HepG2 (cell line): Measurements from ENCODE around the gene MAPK14. TPM values are rescaled to one million over a fixed set of nuclear protein-coding genes. Genes with fewer than 3 reads are reported as not detected.
A peak's percentile ranks its signal among the peaks of the same experiment; 100 is the strongest.

Experiments
- CC2D1A ChIP-seq: sonication (generic); formaldehyde crosslinking; IDR thresholded peaks from 2 replicates; pipeline ENCODE4 v1.8.1; 2023; ENCODE audit warnings: mild to moderate bottlenecking, missing genetic modification reagents
- GLI4 ChIP-seq: sonication (generic); formaldehyde crosslinking; IDR thresholded peaks from 2 replicates; pipeline ENCODE4 v1.5.1; 2020; ENCODE audit warnings: missing genetic modification reagents, mild to moderate bottlenecking, moderate library complexity, borderline replicate concordance
- GTF2F1 ChIP-seq: fragments of 150-350 bp; IDR thresholded peaks from 2 replicates; pipeline ENCODE4 v1.6.1; 2014; ENCODE audit warnings: low read length
- HDAC6 ChIP-seq: fragments of 200-600 bp; sonication (generic); IDR thresholded peaks from 2 replicates; pipeline ENCODE4 v1.7.0; 2017; ENCODE audit warnings: mild to moderate bottlenecking, antibody characterized with exemption, low read length, low read depth
- KAT8 ChIP-seq: IDR thresholded peaks from 2 replicates; pipeline ENCODE4 v1.6.1; 2016; ENCODE audit warnings: missing genetic modification reagents, missing compliant biosample characterization
- KLF12 ChIP-seq: sonication (generic); formaldehyde crosslinking; IDR thresholded peaks from 2 replicates; pipeline ENCODE4 v1.4.0; 2020; ENCODE audit warnings: missing genetic modification reagents, borderline replicate concordance
- MYNN ChIP-seq: sonication (generic); formaldehyde crosslinking; IDR thresholded peaks from 2 replicates; pipeline ENCODE4 v1.4.0; 2020; ENCODE audit warnings: mild to moderate bottlenecking, low read depth, missing genetic modification reagents
- NFE2L1 ChIP-seq: sonication (generic); formaldehyde crosslinking; IDR thresholded peaks from 2 replicates; pipeline ENCODE4 v1.4.0; 2020; ENCODE audit warnings: missing genetic modification reagents, mild to moderate bottlenecking, borderline replicate concordance
- NFIC ChIP-seq: IDR thresholded peaks from 2 replicates; pipeline ENCODE4 v1.6.1; 2012; ENCODE audit warnings: mild to moderate bottlenecking, low read length, inconsistent platforms
- SATB2 ChIP-seq: sonication (generic); formaldehyde crosslinking; IDR thresholded peaks from 2 replicates; pipeline ENCODE4 v1.5.0; 2020; ENCODE audit warnings: missing genetic modification reagents
- SRSF9 ChIP-seq: fragments of 200-400 bp; formaldehyde crosslinking; IDR thresholded peaks from 2 replicates; pipeline ENCODE4 v1.6.1; 2018; ENCODE audit warnings: borderline replicate concordance, mild to moderate bottlenecking, low read depth, low read length; ENCODE audit not compliant: insufficient read depth, poor library complexity, severe bottlenecking
- ZFP41 ChIP-seq: sonication (generic); formaldehyde crosslinking; IDR thresholded peaks from 2 replicates; pipeline ENCODE4 v1.4.0; 2020; ENCODE audit warnings: mild to moderate bottlenecking, missing genetic modification reagents, borderline replicate concordance
- ZNF570 ChIP-seq: sonication (generic); formaldehyde crosslinking; IDR thresholded peaks from 2 replicates; pipeline ENCODE4 v1.4.0; 2020; ENCODE audit warnings: mild to moderate bottlenecking, missing genetic modification reagents, borderline replicate concordance
- ZNF766 ChIP-seq: sonication (generic); formaldehyde crosslinking; IDR thresholded peaks from 2 replicates; pipeline ENCODE4 v1.5.0; 2020; ENCODE audit warnings: missing genetic modification reagents, borderline replicate concordance
- polyA plus RNA-seq, 8 experiments: library from polyadenylated mRNA; depleted of rRNA in 3 of 8; stranded (reverse) in 7 of 8; unstranded in 1 of 8; fragments of >200 nt; fragmentation: Illumina TruSeq in 4 of 8; extraction: Trizol in 4 of 8; gene quantifications; 2 replicates each; pipeline versions ENCODE4 v1.2.1 to v1.2.3, GENCODE V29; 2011 to 2016; ENCODE audit warnings: low read depth in 4 of 8, missing spikeins in 1 of 8, mixed read lengths in 1 of 8; ENCODE audit not compliant: insufficient read depth in 1 of 8
- total RNA-seq, 5 experiments: library from RNA; depleted of rRNA; stranded (reverse); fragments of >200 nt; fragmentation: Illumina TruSeq; extraction: Trizol; gene quantifications; 2 replicates each; pipeline ENCODE4 v1.2.3, GENCODE V29; 2016; ENCODE audit warnings: low read depth in 1 of 5
- TF ChIP-seq, protein P1 (sequence below), 2 experiments: fragments of 450-650 bp in 1 of 2; sonication (generic) in 1 of 2; formaldehyde crosslinking in 1 of 2; IDR thresholded peaks; 2 replicates each; pipeline versions ENCODE4 v1.6.1 to v1.8.0; 2016 to 2022; ENCODE audit warnings: antibody characterized with exemption in 1 of 2, mild to moderate bottlenecking in 1 of 2, missing genetic modification reagents in 1 of 2
- TF ChIP-seq, protein P2 (sequence below): sonication (generic); formaldehyde crosslinking; IDR thresholded peaks from 2 replicates; pipeline ENCODE4 v1.4.0; 2020; ENCODE audit warnings: missing genetic modification reagents, borderline replicate concordance
- TF ChIP-seq, protein P3 (sequence below): IDR thresholded peaks from 2 replicates; pipeline ENCODE4 v1.6.1; 2016; ENCODE audit warnings: control low read depth

Gene MAPK14
- total and polyA plus RNA-seq, 2 of the 13 experiments (the other 11 are each of a cell fraction or from before 2014, with no cell fraction given) = 66.3 to 67.3 TPM

DNA sequence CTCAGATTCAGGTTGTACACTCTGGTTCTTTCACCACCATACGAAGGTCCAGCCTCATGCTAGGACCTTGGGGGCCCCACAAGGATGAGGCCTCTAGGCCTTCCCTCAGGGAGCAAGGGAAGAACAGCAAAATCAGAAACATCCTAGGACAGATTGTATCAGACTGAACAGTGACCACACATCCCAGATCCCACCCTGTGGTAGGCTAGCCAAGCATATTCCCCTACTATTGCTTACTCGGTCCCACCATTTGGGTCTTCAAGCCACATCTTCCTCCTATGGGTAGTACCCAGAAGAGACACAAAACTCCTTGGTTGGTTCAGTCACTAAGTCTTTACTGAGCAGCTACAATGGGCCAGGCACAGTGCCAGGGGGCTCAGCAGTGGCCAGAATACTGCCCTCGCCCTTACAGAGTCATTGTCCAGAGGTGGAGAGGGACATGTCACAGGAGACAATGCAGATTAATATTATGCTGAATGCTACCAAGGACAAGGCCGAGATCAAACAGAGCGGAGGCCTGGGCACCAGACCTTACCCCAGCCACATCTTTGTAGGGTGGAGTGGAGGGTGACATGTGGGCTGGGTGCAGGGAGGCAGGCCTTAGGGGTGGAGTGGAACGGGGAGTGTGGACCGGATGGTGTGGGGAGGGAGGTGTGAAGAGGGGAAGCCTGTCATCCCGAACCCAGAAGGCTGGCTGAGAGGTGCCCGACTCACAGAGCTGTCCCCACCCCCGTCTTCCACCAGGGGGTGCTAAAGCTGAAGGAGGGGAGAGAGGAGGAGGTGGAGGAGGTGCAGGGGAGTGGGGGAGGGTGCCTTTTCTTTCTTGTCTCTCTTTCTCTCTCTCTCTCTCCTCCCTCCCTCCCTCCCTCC is 95.9 kb downstream of the MAPK14 start (continued):
- TF ChIP-seq, protein P1, sequence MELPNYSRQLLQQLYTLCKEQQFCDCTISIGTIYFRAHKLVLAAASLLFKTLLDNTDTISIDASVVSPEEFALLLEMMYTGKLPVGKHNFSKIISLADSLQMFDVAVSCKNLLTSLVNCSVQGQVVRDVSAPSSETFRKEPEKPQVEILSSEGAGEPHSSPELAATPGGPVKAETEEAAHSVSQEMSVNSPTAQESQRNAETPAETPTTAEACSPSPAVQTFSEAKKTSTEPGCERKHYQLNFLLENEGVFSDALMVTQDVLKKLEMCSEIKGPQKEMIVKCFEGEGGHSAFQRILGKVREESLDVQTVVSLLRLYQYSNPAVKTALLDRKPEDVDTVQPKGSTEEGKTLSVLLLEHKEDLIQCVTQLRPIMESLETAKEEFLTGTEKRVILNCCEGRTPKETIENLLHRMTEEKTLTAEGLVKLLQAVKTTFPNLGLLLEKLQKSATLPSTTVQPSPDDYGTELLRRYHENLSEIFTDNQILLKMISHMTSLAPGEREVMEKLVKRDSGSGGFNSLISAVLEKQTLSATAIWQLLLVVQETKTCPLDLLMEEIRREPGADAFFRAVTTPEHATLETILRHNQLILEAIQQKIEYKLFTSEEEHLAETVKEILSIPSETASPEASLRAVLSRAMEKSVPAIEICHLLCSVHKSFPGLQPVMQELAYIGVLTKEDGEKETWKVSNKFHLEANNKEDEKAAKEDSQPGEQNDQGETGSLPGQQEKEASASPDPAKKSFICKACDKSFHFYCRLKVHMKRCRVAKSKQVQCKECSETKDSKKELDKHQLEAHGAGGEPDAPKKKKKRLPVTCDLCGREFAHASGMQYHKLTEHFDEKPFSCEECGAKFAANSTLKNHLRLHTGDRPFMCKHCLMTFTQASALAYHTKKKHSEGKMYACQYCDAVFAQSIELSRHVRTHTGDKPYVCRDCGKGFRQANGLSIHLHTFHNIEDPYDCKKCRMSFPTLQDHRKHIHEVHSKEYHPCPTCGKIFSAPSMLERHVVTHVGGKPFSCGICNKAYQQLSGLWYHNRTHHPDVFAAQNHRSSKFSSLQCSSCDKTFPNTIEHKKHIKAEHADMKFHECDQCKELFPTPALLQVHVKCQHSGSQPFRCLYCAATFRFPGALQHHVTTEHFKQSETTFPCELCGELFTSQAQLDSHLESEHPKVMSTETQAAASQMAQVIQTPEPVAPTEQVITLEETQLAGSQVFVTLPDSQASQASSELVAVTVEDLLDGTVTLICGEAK (IDR thresholded peaks at IDR 0.05) = no peak
- TF ChIP-seq, protein P1 (CRISPR knock-in tag; IDR thresholded peaks at IDR 0.05) = no peak
- TF ChIP-seq SATB2 (CRISPR knock-in tag) (no peak), NFE2L1 (CRISPR knock-in tag) (no peak), ZNF766 (CRISPR knock-in tag) (no peak), SRSF9 (no peak), NFIC (no peak), MYNN (CRISPR knock-in tag) (no peak), ZFP41 (CRISPR knock-in tag) (no peak), CC2D1A (CRISPR knock-in tag) (no peak), KAT8 (CRISPR knock-in tag) (0 out of 2 replicates have a peak, but pooled peaks have one; percentile 16), KLF12 (no peak), GLI4 (CRISPR knock-in tag) (no peak), HDAC6 (no peak), ZNF570 (no peak), GTF2F1 (no peak)
- TF ChIP-seq, protein P2, sequence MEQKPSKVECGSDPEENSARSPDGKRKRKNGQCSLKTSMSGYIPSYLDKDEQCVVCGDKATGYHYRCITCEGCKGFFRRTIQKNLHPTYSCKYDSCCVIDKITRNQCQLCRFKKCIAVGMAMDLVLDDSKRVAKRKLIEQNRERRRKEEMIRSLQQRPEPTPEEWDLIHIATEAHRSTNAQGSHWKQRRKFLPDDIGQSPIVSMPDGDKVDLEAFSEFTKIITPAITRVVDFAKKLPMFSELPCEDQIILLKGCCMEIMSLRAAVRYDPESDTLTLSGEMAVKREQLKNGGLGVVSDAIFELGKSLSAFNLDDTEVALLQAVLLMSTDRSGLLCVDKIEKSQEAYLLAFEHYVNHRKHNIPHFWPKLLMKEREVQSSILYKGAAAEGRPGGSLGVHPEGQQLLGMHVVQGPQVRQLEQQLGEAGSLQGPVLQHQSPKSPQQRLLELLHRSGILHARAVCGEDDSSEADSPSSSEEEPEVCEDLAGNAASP (CRISPR knock-in tag) = no peak
- TF ChIP-seq, protein P3, sequence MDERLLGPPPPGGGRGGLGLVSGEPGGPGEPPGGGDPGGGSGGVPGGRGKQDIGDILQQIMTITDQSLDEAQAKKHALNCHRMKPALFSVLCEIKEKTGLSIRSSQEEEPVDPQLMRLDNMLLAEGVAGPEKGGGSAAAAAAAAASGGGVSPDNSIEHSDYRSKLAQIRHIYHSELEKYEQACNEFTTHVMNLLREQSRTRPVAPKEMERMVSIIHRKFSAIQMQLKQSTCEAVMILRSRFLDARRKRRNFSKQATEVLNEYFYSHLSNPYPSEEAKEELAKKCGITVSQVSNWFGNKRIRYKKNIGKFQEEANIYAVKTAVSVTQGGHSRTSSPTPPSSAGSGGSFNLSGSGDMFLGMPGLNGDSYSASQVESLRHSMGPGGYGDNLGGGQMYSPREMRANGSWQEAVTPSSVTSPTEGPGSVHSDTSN (CRISPR knock-in tag) = no peak
